H9 (cell line): ENCODE measurements around the gene CRY2. TPM values are rescaled to one million over a fixed set of nuclear protein-coding genes. Genes with fewer than 3 reads are reported as not detected.

Source experiments
- DNase-seq: peaks from one replicate; pipeline ENCODE4 v3.0.0-alpha.2; 2017
- H2AFZ ChIP-seq: one replicate; pipeline ENCODE4 v1.6.1; 2013; ENCODE audit warnings: mild to moderate bottlenecking, low read length, control low read depth, moderate library complexity
- H2AK5ac ChIP-seq: 2 replicates; pipeline ENCODE4 v1.6.1; 2013; ENCODE audit warnings: low read length, control low read depth, mixed read lengths; ENCODE audit not compliant: insufficient read length
- H2BK120ac ChIP-seq: one replicate; pipeline ENCODE4 v1.6.1; 2013; ENCODE audit warnings: low read depth, mild to moderate bottlenecking, low read length, control low read depth, inconsistent platforms; ENCODE audit not compliant: poor library complexity, severe bottlenecking
- H2BK12ac ChIP-seq: 2 replicates; pipeline ENCODE4 v1.6.1; 2013; ENCODE audit warnings: low read length, control low read depth, mixed read lengths, low read depth; ENCODE audit not compliant: insufficient read length
- H2BK15ac ChIP-seq: 2 replicates; pipeline ENCODE4 v1.6.1; 2013; ENCODE audit warnings: low read depth, low read length, control low read depth
- H2BK20ac ChIP-seq: one replicate; pipeline ENCODE4 v1.6.1; 2013; ENCODE audit warnings: low read depth, mild to moderate bottlenecking, low read length, control low read depth, inconsistent platforms; ENCODE audit not compliant: poor library complexity, severe bottlenecking
- H2BK5ac ChIP-seq: 2 replicates; pipeline ENCODE4 v1.6.1; 2013; ENCODE audit warnings: low read length, control low read depth, mixed read lengths; ENCODE audit not compliant: insufficient read length
- H3K14ac ChIP-seq: 2 replicates; pipeline ENCODE4 v1.6.1; 2013; ENCODE audit warnings: low read length, control low read depth; ENCODE audit not compliant: insufficient read depth
- H3K18ac ChIP-seq: 2 replicates; pipeline ENCODE4 v1.6.1; 2013; ENCODE audit warnings: low read depth, mild to moderate bottlenecking, mixed read lengths, low read length, control low read depth; ENCODE audit not compliant: insufficient read length
- H3K23ac ChIP-seq: 2 replicates; pipeline ENCODE4 v1.6.1; 2013; ENCODE audit warnings: low read length, control low read depth, mixed read lengths, low read depth; ENCODE audit not compliant: insufficient read length
- H3K23me2 ChIP-seq: 2 replicates; pipeline ENCODE4 v1.6.1; 2013; ENCODE audit warnings: low read depth, mild to moderate bottlenecking, mixed read lengths, low read length, control low read depth; ENCODE audit not compliant: insufficient read length, poor library complexity, severe bottlenecking
- H3K27ac ChIP-seq: 2 replicates; pipeline ENCODE4 v1.5.1; 2013; ENCODE audit warnings: low read length, control low read depth, mixed read lengths, low read depth; ENCODE audit not compliant: insufficient read length
- H3K27me3 ChIP-seq: 2 replicates; pipeline ENCODE4 v1.6.1; 2013; ENCODE audit warnings: low read length, control low read depth, inconsistent platforms; ENCODE audit not compliant: insufficient read depth
- H3K4ac ChIP-seq: 2 replicates; pipeline ENCODE4 v1.6.1; 2013; ENCODE audit warnings: low read depth, mild to moderate bottlenecking, control low read depth, inconsistent platforms, low read length, moderate library complexity
- H3K4me1 ChIP-seq: 2 replicates; pipeline ENCODE4 v1.6.1; 2013; ENCODE audit warnings: low read length, control low read depth, inconsistent platforms; ENCODE audit not compliant: insufficient read depth
- H3K4me2 ChIP-seq: 2 replicates; pipeline ENCODE4 v1.6.1; 2013; ENCODE audit warnings: low read length, control low read depth, mixed read lengths; ENCODE audit not compliant: insufficient read length, insufficient read depth
- H3K56ac ChIP-seq: 2 replicates; pipeline ENCODE4 v1.6.1; 2013; ENCODE audit warnings: low read depth, mild to moderate bottlenecking, mixed read lengths, low read length, control low read depth; ENCODE audit not compliant: insufficient read length
- H3K79me1 ChIP-seq: 2 replicates; pipeline ENCODE4 v1.6.1; 2013; ENCODE audit warnings: low read depth, mild to moderate bottlenecking, moderate library complexity, low read length, control low read depth, inconsistent platforms; ENCODE audit not compliant: insufficient read depth, poor library complexity, severe bottlenecking
- H3K79me2 ChIP-seq: 2 replicates; pipeline ENCODE4 v1.6.1; 2013; ENCODE audit warnings: low read length, control low read depth, inconsistent platforms; ENCODE audit not compliant: insufficient read depth
- H3K9ac ChIP-seq: 2 replicates; pipeline ENCODE4 v1.6.1; 2013; ENCODE audit warnings: low read length, control low read depth, mixed read lengths; ENCODE audit not compliant: insufficient read length; ENCODE audit errors: extremely low read depth
- H3K9me3 ChIP-seq: one replicate; pipeline ENCODE4 v1.6.1; 2013; ENCODE audit warnings: low read depth, low read length, inconsistent platforms; ENCODE audit not compliant: control insufficient read depth
- H3T11ph ChIP-seq: one replicate; pipeline ENCODE4 v1.6.1; 2013; ENCODE audit warnings: mild to moderate bottlenecking, low read length, control low read depth, inconsistent platforms
- H4K20me1 ChIP-seq: one replicate; pipeline ENCODE4 v1.6.1; 2013; ENCODE audit not compliant: control insufficient read depth, insufficient read length, insufficient read depth
- H4K5ac ChIP-seq: 2 replicates; pipeline ENCODE4 v1.6.1; 2013; ENCODE audit warnings: low read depth, mild to moderate bottlenecking, mixed read lengths, low read length, control low read depth; ENCODE audit not compliant: insufficient read length
- H4K8ac ChIP-seq: replicated peaks from 2 replicates; pipeline ENCODE4 v1.6.1; 2013; ENCODE audit warnings: low read length, control low read depth, mixed read lengths, low read depth; ENCODE audit not compliant: insufficient read length
- H4K91ac ChIP-seq: 2 replicates; pipeline ENCODE4 v1.6.1; 2013; ENCODE audit warnings: low read depth, mild to moderate bottlenecking, moderate library complexity, mixed read lengths, low read length, control low read depth; ENCODE audit not compliant: insufficient read length
- H3K27ac Mint-ChIP-seq, 3 experiments: 2 replicates in 2 of 3; 3 replicates in 1 of 3; pipeline ENCODE4 v1.8.0; 2020 to 2021; ENCODE audit warnings: mixed read lengths in 3 of 3, mild to moderate bottlenecking in 1 of 3, moderate library complexity in 1 of 3
- H3K27me3 Mint-ChIP-seq: 2 replicates; pipeline ENCODE4 v1.8.0; 2021; ENCODE audit warnings: low read depth, mild to moderate bottlenecking, moderate library complexity, mixed read lengths
- H3K36me3 Mint-ChIP-seq, 3 experiments: 2 replicates in 2 of 3; 3 replicates in 1 of 3; pipeline ENCODE4 v1.8.0; 2020 to 2021; ENCODE audit warnings: low read depth in 3 of 3, mixed read lengths in 3 of 3; ENCODE audit not compliant: insufficient read depth in 1 of 3
- H3K4me1 Mint-ChIP-seq, 2 experiments: 2 replicates each; pipeline ENCODE4 v1.8.0; 2020; ENCODE audit warnings: mixed read lengths in 2 of 2
- H3K4me3 Mint-ChIP-seq, 2 experiments: 2 replicates in 1 of 2; 3 replicates in 1 of 2; pipeline ENCODE4 v1.8.0; 2020 to 2021; ENCODE audit warnings: mild to moderate bottlenecking in 2 of 2, mixed read lengths in 2 of 2, moderate library complexity in 1 of 2
- H3K9me3 Mint-ChIP-seq, 2 experiments: 2 replicates in 1 of 2; 3 replicates in 1 of 2; pipeline ENCODE4 v1.8.0; 2020; ENCODE audit warnings: mild to moderate bottlenecking in 2 of 2, mixed read lengths in 2 of 2, moderate library complexity in 1 of 2
- CTCF ChIP-seq: fragments of 200-600 bp; sonication (generic); conservative IDR thresholded peaks from 3 replicates; pipeline ENCODE4 v1.8.0; 2021; ENCODE audit warnings: antibody characterized with exemption, mild to moderate bottlenecking
- WGBS: extraction: QIAGEN DNeasy Blood & Tissue Kit; methylation state at CpG from one replicate; pipeline ENCODE4 v1.1.7; 2013; ENCODE audit warnings: missing lambda C conversion rate, low lambda C conversion rate, mixed read lengths; ENCODE audit not compliant: insufficient read length; ENCODE audit errors: extremely low coverage; 5-methylcytosine and 5-hydroxymethylcytosine counted together
- total RNA-seq: library from RNA; stranded (reverse); gene quantifications from 2 replicates; pipeline ENCODE4 v1.2.1, GENCODE V29; 2021

The CRY2 gene
- total RNA-seq, 1 experiment from 2014 or later, result 14.4 TPM

GRCh38 chr11:45855308-45855707 is 8.0 kb downstream of the CRY2 start:
- Histone ChIP-seq H3K14ac (no peak overlapping the region), H2BK120ac (no peak overlapping the region), H2BK12ac (no peak overlapping the region), H3K27ac (no peak overlapping the region), H2BK15ac (no peak overlapping the region), H3K23ac (no peak overlapping the region), H3K9ac (no peak overlapping the region), H2AFZ (no peak overlapping the region), H3K79me1 (no peaks in the 10 kb centered on the region), H3T11ph (no peak overlapping the region), H3K9me3 (no peaks in the 10 kb centered on the region), H4K8ac (no peak overlapping the region), H3K23me2 (no peaks in the 10 kb centered on the region), H3K79me2 (no peaks in the 10 kb centered on the region; the same call in 1 of the 2 replicates), H3K4me1 (peaks cover 4% of the 10 kb centered on the region), H4K20me1 (no peaks in the 10 kb centered on the region), H3K56ac (no peak overlapping the region), H2BK5ac (no peak overlapping the region), H3K18ac (no peak overlapping the region), H2BK20ac (no peak overlapping the region), H3K4me2 (no peak overlapping the region), H4K5ac (no peak overlapping the region), H2AK5ac (no peak overlapping the region), H4K91ac (no peak overlapping the region), H3K4ac (no peak overlapping the region), H3K27me3 (no peaks in the 10 kb centered on the region)
- Mint-ChIP-seq H3K36me3 (peaks cover 8 to 21% (median 17%) of the 10 kb centered on the region in 3 experiments; a peak in 6 of 7 replicates), H3K4me3 (no peak overlapping the region; a peak in 1 of 5 replicates), H3K9me3 (no peaks in the 10 kb centered on the region), H3K27ac (peak overlapping the region in 1 of 3 experiments; percentile 40; a peak in 2 of 7 replicates), H3K27me3 (no peaks in the 10 kb centered on the region), H3K4me1 (peaks cover 42 to 64% of the 10 kb centered on the region in 2 experiments)
- no CpG with 5 or more reads among the region's 5 CpGs for WGBS
- no peak for TF ChIP-seq CTCF
- DNase-seq, result no peak
